Endodermal cell (in vitro differentiated cells): Measurements from ENCODE around the gene DUS1L. TPM values are rescaled to one million over a fixed set of nuclear protein-coding genes. Genes with fewer than 3 reads are reported as not detected.

Source experiments
- DNase-seq: peaks from one replicate; pipeline ENCODE4 v3.0.0-alpha.2; 2017
- H3K27ac ChIP-seq: 2 replicates; pipeline ENCODE4 v1.5.1; 2013; ENCODE audit warnings: mild to moderate bottlenecking, low read depth, low read length, moderate library complexity
- H3K27me3 ChIP-seq: 2 replicates; pipeline ENCODE4 v1.6.1; 2013; ENCODE audit warnings: mild to moderate bottlenecking, low read length, moderate library complexity; ENCODE audit not compliant: insufficient read depth, control insufficient read depth, poor library complexity, severe bottlenecking
- H3K36me3 ChIP-seq: 2 replicates; pipeline ENCODE4 v1.7.0; 2013; ENCODE audit warnings: mild to moderate bottlenecking, low read length, moderate library complexity; ENCODE audit not compliant: control insufficient read depth, insufficient read depth
- H3K4me1 ChIP-seq: one replicate; pipeline ENCODE4 v1.7.0; 2013; ENCODE audit warnings: low read length; ENCODE audit not compliant: control insufficient read depth, insufficient read depth
- H3K4me3 ChIP-seq: 2 replicates; pipeline ENCODE4 v1.5.1; 2013; ENCODE audit warnings: mild to moderate bottlenecking, low read length, moderate library complexity
- H3K9ac ChIP-seq: 2 replicates; pipeline ENCODE4 v1.6.1; 2013; ENCODE audit warnings: mild to moderate bottlenecking, low read length, moderate library complexity; ENCODE audit not compliant: poor library complexity, severe bottlenecking; ENCODE audit errors: extremely low read depth
- H3K9me3 ChIP-seq: 2 replicates; pipeline ENCODE4 v1.6.1; 2013; ENCODE audit warnings: mild to moderate bottlenecking, low read length, moderate library complexity; ENCODE audit not compliant: control insufficient read depth
- H3K27ac Mint-ChIP-seq: 2 replicates; pipeline ENCODE4 v1.8.0; 2020; ENCODE audit warnings: mixed read lengths
- H3K27me3 Mint-ChIP-seq: 2 replicates; pipeline ENCODE4 v1.8.0; 2021; ENCODE audit warnings: mild to moderate bottlenecking, mixed read lengths; ENCODE audit not compliant: insufficient read depth
- H3K36me3 Mint-ChIP-seq: 2 replicates; pipeline ENCODE4 v1.8.0; 2020; ENCODE audit warnings: low read depth, mixed read lengths
- H3K4me1 Mint-ChIP-seq: 2 replicates; pipeline ENCODE4 v1.8.0; 2020; ENCODE audit warnings: mixed read lengths
- H3K4me3 Mint-ChIP-seq: 2 replicates; pipeline ENCODE4 v1.8.0; 2020; ENCODE audit warnings: mild to moderate bottlenecking, moderate library complexity, mixed read lengths
- H3K9me3 Mint-ChIP-seq: 2 replicates; pipeline ENCODE4 v1.8.0; 2020; ENCODE audit warnings: mild to moderate bottlenecking, mixed read lengths
- CTCF ChIP-seq: fragments of 200-600 bp; sonication (generic); conservative IDR thresholded peaks from 2 replicates; pipeline ENCODE4 v1.5.0; 2021; ENCODE audit warnings: antibody characterized with exemption, mild to moderate bottlenecking
- WGBS, 2 experiments: methylation state at CpG; one replicate each; pipeline versions ENCODE4 v1.1.5 to v1.1.7; 2013; ENCODE audit warnings: missing lambda C conversion rate in 2 of 2, mixed read lengths in 1 of 2; ENCODE audit not compliant: insufficient coverage in 1 of 2, insufficient read length in 1 of 2; 5-methylcytosine and 5-hydroxymethylcytosine counted together
- total RNA-seq, 2 donors: library from RNA; stranded (reverse); fragmentation: NEBNext Ultra II Directional in 1 of 2; extraction: Animal tissue kit (Norgen Biotek cat#: 25700) in 1 of 2; gene quantifications; 2 replicates in 1 of 2; 3 replicates in 1 of 2; pipeline ENCODE4 v1.2.1, GENCODE V29; 2021

DUS1L gene
- total RNA-seq, 2 donors from 2014 or later: 85.3 to 108 TPM

- no peak for DNase-seq
- no peaks in the 10 kb centered on the region for H3K4me1 ChIP-seq
- H3K4me1 Mint-ChIP-seq: peaks cover 5% of the 10 kb centered on the region
- H3K4me3 ChIP-seq: no peak overlapping the region
- H3K36me3 Mint-ChIP-seq: no peaks in the 10 kb centered on the region
- H3K4me3 Mint-ChIP-seq: no peak overlapping the region
- H3K36me3 ChIP-seq: no peaks in the 10 kb centered on the region
- TF ChIP-seq CTCF: no peak
- no peak overlapping the region for H3K27ac ChIP-seq
- no peaks in the 10 kb centered on the region for H3K9me3 Mint-ChIP-seq
- peaks cover 10% of the 10 kb centered on the region for H3K27me3 ChIP-seq
- H3K9ac ChIP-seq: no peak overlapping the region
- H3K9me3 ChIP-seq: no peaks in the 10 kb centered on the region
- H3K27me3 Mint-ChIP-seq: peaks cover 22% of the 10 kb centered on the region
- H3K27ac Mint-ChIP-seq: no peak overlapping the region
Measured at GRCh38 chr17:82070611-82071010, 5.0 kb upstream of the DUS1L start.

DNA sequence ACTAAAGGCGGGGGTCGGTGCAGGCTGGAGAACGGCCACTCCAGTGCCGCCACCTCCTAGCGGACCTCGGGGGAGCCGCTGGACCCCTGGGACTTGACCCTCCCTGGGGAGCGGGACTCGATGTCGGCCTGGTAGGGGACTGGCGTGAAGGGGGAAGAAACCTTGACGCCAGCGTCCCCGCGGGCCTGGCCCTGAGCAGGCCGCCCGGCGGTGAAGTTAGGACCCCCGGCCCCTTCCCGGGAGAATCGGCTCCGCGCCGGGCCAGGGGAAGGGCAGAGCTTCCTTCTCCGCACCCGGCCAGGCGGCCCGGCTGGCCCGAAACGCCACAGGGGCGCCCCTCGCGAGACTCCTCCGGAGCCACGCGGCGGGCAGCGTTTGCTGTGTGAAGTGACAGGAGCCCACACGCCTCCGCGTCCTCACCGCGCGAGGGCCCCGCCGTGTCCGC is 389 bp downstream of the DUS1L start:
- Mint-ChIP-seq H3K9me3 (no peaks in the 10 kb centered on the region), H3K4me3 (peak overlapping the region; percentile 68), H3K27ac (no peak overlapping the region), H3K27me3 (peaks cover 7% of the 10 kb centered on the region), H3K4me1 (peaks cover 5% of the 10 kb centered on the region), H3K36me3 (peaks cover 4% of the 10 kb centered on the region)
- no peaks in the 10 kb centered on the region for H3K9me3 ChIP-seq
- peaks cover 3% of the 10 kb centered on the region for H3K27me3 ChIP-seq
- no peak overlapping the region for H3K27ac ChIP-seq
- no peak for TF ChIP-seq CTCF
- no peak for DNase-seq
- peak overlapping the region; percentile 82 for H3K4me3 ChIP-seq
- peak overlapping the region; percentile 74 for H3K9ac ChIP-seq
- peaks cover 4% of the 10 kb centered on the region for H3K4me1 ChIP-seq
- WGBS, 2 experiments: 2 to 11% methylated on average over 7 to 47 of the region's 47 CpGs
- peaks cover 14% of the 10 kb centered on the region for H3K36me3 ChIP-seq

DNA sequence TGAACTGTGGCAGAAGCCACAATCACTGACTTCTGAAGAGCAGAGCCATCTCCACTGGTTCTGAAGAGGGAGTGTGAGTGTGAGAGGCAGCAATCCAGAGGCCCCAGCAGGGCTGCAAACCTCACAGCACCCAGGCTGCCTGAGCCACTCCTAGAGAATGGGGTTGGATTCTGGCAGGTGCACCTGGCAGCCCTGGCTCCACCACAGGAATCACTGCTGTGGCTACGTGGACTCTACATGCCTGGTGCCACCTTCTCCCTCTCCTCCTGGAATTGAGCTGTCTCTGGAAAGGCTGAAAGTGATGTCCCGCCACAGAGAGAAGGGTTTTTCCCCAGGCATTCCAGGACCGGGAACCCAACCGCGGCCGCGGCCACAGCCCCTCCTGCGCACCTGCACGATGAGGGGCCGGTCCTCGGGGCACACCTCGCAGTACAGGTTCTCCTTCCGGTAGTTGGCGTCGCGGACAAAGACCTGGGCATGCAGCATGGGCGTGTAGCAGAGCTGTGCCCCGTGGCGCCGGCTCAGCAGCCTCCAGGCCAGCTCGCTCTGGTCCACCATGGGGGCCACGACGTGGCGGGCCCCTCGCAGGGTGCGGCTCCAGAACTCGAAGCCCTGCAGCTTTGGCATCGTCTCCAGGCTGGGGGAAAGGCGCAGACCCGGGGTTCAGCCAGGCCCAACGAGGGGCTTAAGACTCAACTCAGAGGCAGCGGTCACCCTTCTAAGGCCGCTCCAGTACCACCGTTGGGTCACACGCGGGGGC is 991 bp downstream of the DUS1L start:
- H3K4me3 Mint-ChIP-seq: peak overlapping the region; percentile 68
- H3K9me3 ChIP-seq: no peaks in the 10 kb centered on the region
- peaks cover 4% of the 10 kb centered on the region for H3K4me1 ChIP-seq
- TF ChIP-seq CTCF: no peak
- 64 to 74% methylated on average over 28 to 36 of the region's 36 CpGs for WGBS, 2 experiments
- no peaks in the 10 kb centered on the region for H3K9me3 Mint-ChIP-seq
- peaks cover 5% of the 10 kb centered on the region for H3K4me1 Mint-ChIP-seq
- peaks cover 14% of the 10 kb centered on the region for H3K36me3 ChIP-seq
- H3K36me3 Mint-ChIP-seq: peaks cover 5% of the 10 kb centered on the region
- H3K27ac Mint-ChIP-seq: no peak overlapping the region
- H3K27me3 ChIP-seq: no peaks in the 10 kb centered on the region
- H3K4me3 ChIP-seq: peak overlapping the region; percentile 82
- H3K27ac ChIP-seq: no peak overlapping the region
- peaks cover 1% of the 10 kb centered on the region for H3K27me3 Mint-ChIP-seq
- peak overlapping the region; percentile 74 for H3K9ac ChIP-seq
- DNase-seq: no peak
